ENCODE data around the gene MAPKAPK5.

Gene MAPKAPK5

DNA sequence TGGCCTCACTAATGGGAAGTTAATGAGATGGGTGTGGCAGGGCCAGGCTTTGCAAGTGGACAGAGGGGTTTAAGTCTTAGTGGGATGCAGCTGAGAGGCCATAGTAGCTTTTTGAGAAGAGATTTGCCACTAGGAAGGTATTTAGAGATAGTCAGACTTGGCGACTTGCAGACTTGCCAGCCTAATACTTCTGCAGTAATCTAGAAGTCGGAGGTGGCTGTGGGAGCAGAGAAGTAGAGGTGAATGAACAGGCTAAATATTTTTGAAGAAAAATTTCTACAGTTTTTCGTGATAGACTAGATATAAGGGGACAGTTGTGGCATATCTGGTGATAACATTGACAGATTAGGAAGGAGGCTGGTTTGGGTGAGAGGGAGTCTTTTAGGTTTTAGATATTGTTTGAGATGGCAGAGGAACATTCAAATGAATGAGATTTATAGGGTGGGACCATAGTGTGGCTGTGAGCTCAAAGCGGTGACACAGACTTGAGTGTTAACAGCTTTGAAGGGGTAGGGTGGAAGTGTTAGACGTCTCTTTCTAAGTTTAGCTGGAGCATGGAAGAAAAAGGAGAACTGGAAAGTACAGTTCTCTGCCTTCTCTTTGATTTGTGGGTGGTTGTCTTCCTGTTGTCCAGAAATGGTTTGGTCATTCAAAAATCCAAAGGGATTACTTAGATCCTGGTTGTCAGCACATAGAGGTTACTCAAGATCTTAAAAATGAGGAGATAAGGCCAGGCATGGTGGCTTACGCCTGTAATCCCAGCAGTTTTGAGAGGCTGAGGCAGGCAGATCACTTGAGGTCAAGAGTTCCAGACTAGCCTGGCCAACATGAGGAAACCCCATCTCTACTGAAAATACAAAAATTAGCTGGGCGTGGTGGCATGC, 44.9 kb downstream of the MAPKAPK5 start:
- no peaks in the 10 kb centered on the region for H3K9me3 ChIP-seq (ENCODE audit: control insufficient read depth, insufficient read depth, low read depth, low read length)
- peaks cover 95% of the 10 kb centered on the region for H3K36me3 ChIP-seq (ENCODE audit: control insufficient read depth, insufficient read depth, low read length)
- no peak overlapping the region for H3K4me3 ChIP-seq (ENCODE audit: low read depth, low read length)
- H3K27me3 ChIP-seq (ENCODE audit: control insufficient read depth, insufficient read depth, low read length), result no peaks in the 10 kb centered on the region
- no peak overlapping the region for H3K9ac ChIP-seq (ENCODE audit: low read length)
- no peaks in the 10 kb centered on the region for H3K4me1 ChIP-seq (ENCODE audit: control insufficient read depth, insufficient read depth, low read length)
- no peak overlapping the region for H3K27ac ChIP-seq (ENCODE audit: low read depth, low read length)

DNA sequence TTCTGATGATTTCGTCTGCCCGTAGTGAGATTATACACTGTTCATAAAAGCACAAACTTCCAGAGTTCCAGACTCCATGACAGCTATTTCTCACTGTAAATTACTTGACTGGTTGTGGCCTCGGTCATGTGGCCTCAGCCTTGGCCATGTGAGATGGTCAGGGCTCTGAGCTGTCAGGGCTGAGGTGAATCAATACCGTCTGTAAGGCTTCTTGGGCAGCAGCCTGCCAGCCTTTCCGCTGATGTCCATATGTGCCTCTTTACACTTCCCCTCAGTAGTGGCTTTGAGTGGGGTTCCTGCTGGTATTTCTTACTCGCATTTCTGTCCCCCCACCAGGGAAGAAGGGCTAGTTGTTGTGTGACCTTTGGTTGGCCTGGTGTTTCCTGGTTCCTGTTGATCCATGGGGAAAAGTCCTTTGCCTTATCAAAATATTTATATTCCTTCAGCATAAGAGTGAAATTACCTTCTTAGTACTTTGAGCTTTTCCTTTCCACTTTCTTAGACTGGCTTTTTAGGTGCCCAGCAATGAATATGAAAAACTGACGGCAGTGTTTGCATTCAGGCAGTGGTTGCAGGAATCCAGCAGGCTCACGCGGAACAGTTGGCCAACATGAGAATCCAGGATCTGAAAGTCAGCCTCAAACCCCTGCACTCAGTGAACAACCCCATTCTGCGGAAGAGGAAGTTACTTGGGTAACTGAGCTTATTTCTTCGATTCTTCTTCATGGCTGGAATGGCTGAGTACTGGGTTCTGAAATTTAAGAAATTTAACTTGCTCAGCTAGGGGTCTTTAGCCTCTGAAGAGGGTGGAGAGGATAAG, 46.1 kb downstream of the MAPKAPK5 start:
- no peaks in the 10 kb centered on the region for H3K4me1 ChIP-seq (ENCODE audit: control insufficient read depth, insufficient read depth, low read length)
- H3K27me3 ChIP-seq (ENCODE audit: control insufficient read depth, insufficient read depth, low read length), result no peaks in the 10 kb centered on the region
- no peak overlapping the region for H3K4me3 ChIP-seq (ENCODE audit: low read depth, low read length)
- H3K9ac ChIP-seq (ENCODE audit: low read length), result no peak overlapping the region
- H3K27ac ChIP-seq (ENCODE audit: low read depth, low read length), result no peak overlapping the region
- no peaks in the 10 kb centered on the region for H3K9me3 ChIP-seq (ENCODE audit: control insufficient read depth, insufficient read depth, low read depth, low read length)
- H3K36me3 ChIP-seq (ENCODE audit: control insufficient read depth, insufficient read depth, low read length), result peaks cover 97% of the 10 kb centered on the region

DNA sequence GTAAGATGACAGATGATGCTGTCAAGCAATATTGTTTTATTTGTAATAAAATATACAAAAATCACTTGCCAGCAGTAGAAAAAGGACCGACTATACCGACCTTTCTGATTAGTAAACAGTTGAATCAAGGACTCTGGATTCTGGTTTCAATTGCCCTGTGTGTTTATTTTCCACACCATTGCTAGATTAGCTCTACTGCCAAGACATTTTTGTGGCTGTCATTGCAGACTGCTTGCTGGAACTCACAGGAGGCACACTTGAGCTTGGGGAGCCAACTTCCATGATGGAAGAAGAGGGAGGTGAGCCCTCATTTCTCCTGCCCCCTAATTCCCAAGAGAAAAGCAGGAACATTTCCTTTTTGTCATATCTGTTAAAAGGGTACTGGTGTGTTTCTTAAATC, 51.3 kb downstream of the MAPKAPK5 start:
- no peaks in the 10 kb centered on the region for H3K4me1 ChIP-seq (ENCODE audit: control insufficient read depth, insufficient read depth, low read length)
- no peaks in the 10 kb centered on the region for H3K9me3 ChIP-seq (ENCODE audit: control insufficient read depth, insufficient read depth, low read depth, low read length)
- peaks cover 78% of the 10 kb centered on the region for H3K36me3 ChIP-seq (ENCODE audit: control insufficient read depth, insufficient read depth, low read length)
- no peak overlapping the region for H3K4me3 ChIP-seq (ENCODE audit: low read depth, low read length)
- no peak overlapping the region for H3K9ac ChIP-seq (ENCODE audit: low read length)
- H3K27ac ChIP-seq (ENCODE audit: low read depth, low read length), result no peak overlapping the region
- no peaks in the 10 kb centered on the region for H3K27me3 ChIP-seq (ENCODE audit: control insufficient read depth, insufficient read depth, low read length)

DNA sequence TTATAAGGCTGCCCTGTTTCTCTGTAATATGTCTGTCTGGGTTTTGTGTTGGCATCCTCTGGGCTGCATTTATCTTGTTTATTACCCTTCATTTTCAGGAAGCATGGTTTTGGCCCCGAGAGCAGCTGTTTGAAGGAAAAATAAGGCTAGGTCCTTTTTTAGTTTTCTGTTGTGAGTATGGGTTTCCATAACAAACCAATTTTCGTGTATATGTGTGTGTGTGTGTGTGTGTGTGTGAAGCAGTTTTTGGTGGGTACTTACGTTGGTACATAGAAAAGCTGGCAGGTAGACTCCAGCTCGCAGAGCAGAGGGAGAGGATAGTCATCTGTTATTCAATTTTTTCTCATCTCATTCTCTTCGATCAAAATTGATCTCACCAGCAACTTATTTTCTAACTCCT, 52.5 kb downstream of the MAPKAPK5 start:
- H3K27ac ChIP-seq (ENCODE audit: low read depth, low read length), result no peak overlapping the region
- no peaks in the 10 kb centered on the region for H3K9me3 ChIP-seq (ENCODE audit: control insufficient read depth, insufficient read depth, low read depth, low read length)
- no peaks in the 10 kb centered on the region for H3K4me1 ChIP-seq (ENCODE audit: control insufficient read depth, insufficient read depth, low read length)
- peaks cover 73% of the 10 kb centered on the region for H3K36me3 ChIP-seq (ENCODE audit: control insufficient read depth, insufficient read depth, low read length)
- no peaks in the 10 kb centered on the region for H3K27me3 ChIP-seq (ENCODE audit: control insufficient read depth, insufficient read depth, low read length)
- H3K4me3 ChIP-seq (ENCODE audit: low read depth, low read length), result no peak overlapping the region
- H3K9ac ChIP-seq (ENCODE audit: low read length), result no peak overlapping the region

DNA sequence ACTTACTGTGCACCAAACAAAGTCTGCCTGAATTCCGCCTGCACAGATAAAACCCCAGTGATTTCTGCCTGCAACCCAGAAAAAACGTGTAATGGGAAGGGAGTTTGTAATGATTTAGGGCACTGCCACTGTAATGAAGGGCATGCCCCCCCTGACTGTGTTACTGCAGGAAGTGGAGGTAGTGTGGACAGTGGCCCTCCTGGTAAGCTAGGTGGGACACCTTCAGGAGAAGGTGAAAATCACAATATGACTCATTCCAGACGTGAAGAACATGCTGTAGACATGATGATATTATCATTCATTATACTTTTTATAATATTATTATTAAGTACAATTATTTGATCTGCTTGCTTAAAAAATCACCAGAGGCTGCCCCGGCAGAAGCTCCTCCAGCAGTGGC, 59.2 kb downstream of the MAPKAPK5 start:
- Histone ChIP-seq H3K9me3 (ENCODE audit: control insufficient read depth, insufficient read depth, low read depth, low read length) (no peaks in the 10 kb centered on the region; the same call in 1 of the 2 replicates), H3K36me3 (ENCODE audit: control insufficient read depth, insufficient read depth, low read length) (peaks cover 42% of the 10 kb centered on the region), H3K27me3 (ENCODE audit: control insufficient read depth, insufficient read depth, low read length) (no peaks in the 10 kb centered on the region), H3K4me3 (ENCODE audit: low read depth, low read length) (no peak overlapping the region), H3K4me1 (ENCODE audit: control insufficient read depth, insufficient read depth, low read length) (no peaks in the 10 kb centered on the region), H3K9ac (ENCODE audit: low read length) (no peak overlapping the region), H3K27ac (ENCODE audit: low read depth, low read length) (no peak overlapping the region)

DNA sequence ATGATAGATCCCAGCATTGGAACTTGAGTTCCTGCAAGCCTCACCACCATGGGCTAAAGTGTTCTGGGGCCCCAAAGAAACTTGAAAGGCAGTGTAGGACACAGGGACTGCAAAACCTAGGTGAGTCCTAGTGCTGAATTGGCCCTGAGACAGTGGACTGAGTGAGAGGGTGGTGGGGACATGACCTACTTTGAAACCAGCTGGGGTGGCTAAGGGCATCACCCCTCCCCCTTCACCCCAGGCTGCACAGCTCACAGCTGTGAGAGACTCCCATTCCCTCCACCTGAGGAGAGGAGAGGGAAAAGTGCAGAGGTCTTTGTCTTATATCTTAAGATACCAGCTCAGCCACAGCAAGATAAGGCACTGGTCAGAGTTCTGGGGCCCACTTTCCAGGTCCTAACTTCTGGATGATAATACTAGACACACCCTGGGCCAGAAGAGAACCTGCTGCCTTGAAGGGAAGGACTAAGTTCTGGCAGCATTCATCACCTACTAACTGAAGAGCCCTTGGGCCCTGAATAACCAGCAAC, 62.5 kb downstream of the MAPKAPK5 start:
- Histone ChIP-seq H3K27ac (ENCODE audit: low read depth, low read length) (no peak overlapping the region), H3K27me3 (ENCODE audit: control insufficient read depth, insufficient read depth, low read length) (no peaks in the 10 kb centered on the region), H3K36me3 (ENCODE audit: control insufficient read depth, insufficient read depth, low read length) (peaks cover 27% of the 10 kb centered on the region), H3K4me3 (ENCODE audit: low read depth, low read length) (no peak overlapping the region), H3K9me3 (ENCODE audit: control insufficient read depth, insufficient read depth, low read depth, low read length) (peaks cover 12% of the 10 kb centered on the region), H3K4me1 (ENCODE audit: control insufficient read depth, insufficient read depth, low read length) (no peaks in the 10 kb centered on the region), H3K9ac (ENCODE audit: low read length) (no peak overlapping the region)

DNA sequence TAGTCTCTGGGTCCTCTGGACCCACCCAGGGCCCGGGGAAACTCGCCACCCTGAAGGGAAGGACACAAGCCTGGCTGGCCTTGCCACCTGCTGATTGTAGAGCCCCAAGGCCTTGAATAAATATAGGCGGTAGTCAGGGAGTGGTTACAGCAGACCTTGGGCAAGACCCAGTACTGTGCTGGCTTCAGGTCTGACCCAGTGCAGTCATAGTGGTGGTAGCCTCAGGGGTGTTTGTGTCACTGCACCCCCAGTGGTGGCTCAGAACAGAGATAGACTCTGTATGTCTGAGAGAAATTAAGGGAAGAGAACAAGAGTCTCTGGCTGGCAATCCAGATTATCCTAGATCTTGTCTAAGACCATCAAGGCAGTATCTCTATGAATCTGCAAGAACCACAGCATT, 63.5 kb downstream of the MAPKAPK5 start:
- Histone ChIP-seq H3K4me1 (ENCODE audit: control insufficient read depth, insufficient read depth, low read length) (no peaks in the 10 kb centered on the region), H3K9ac (ENCODE audit: low read length) (no peak overlapping the region), H3K4me3 (ENCODE audit: low read depth, low read length) (no peak overlapping the region), H3K9me3 (ENCODE audit: control insufficient read depth, insufficient read depth, low read depth, low read length) (peaks cover 12% of the 10 kb centered on the region), H3K27ac (ENCODE audit: low read depth, low read length) (no peak overlapping the region), H3K36me3 (ENCODE audit: control insufficient read depth, insufficient read depth, low read length) (peaks cover 19% of the 10 kb centered on the region), H3K27me3 (ENCODE audit: control insufficient read depth, insufficient read depth, low read length) (no peaks in the 10 kb centered on the region)

DNA sequence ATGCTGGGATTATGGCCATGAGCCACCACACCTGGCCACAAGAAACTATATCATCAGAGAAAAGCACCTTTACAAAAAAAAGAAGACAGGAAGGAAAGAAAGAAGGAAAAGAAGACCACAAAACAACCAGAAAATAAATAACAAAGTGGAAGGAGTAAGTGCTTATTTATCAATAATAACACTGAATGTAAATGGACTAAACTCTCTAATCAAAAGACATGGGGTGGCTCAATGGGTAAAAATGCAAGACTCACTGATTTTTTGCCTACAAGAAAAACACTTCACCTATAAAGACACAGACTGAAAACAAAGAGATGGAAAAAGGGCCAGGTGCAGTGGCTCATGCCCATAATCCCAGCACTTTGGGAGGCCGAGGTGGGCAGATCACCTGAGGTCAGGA, 65.7 kb downstream of the MAPKAPK5 start:
- Histone ChIP-seq H3K4me1 (ENCODE audit: control insufficient read depth, insufficient read depth, low read length) (no peaks in the 10 kb centered on the region), H3K9ac (ENCODE audit: low read length) (no peak overlapping the region), H3K27ac (ENCODE audit: low read depth, low read length) (no peak overlapping the region), H3K9me3 (ENCODE audit: control insufficient read depth, insufficient read depth, low read depth, low read length) (peaks cover 12% of the 10 kb centered on the region), H3K4me3 (ENCODE audit: low read depth, low read length) (no peak overlapping the region), H3K27me3 (ENCODE audit: control insufficient read depth, insufficient read depth, low read length) (no peaks in the 10 kb centered on the region), H3K36me3 (ENCODE audit: control insufficient read depth, insufficient read depth, low read length) (peaks cover 14% of the 10 kb centered on the region)

DNA sequence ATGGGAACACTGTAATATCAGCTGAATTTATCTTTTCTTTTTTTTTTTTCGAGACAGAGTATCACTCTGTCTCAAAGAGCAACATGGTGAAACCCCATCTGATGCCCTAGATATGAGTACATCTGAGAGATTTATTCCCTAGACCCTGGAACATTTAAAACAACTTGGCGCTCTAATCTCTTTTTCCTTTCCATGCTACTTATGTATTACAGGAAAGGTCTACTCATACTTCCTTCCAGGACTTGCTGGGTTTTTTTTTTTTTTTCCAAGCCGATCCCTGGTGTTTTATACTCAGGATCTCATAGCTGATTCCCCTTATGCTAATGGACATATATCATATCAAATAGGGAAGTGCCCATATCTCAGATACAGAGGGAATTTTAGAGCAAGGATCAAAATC, 83.1 kb downstream of the MAPKAPK5 start:
- H3K4me3 ChIP-seq (ENCODE audit: low read depth, low read length), result no peak overlapping the region
- no peak overlapping the region for H3K9ac ChIP-seq (ENCODE audit: low read length)

DNA sequence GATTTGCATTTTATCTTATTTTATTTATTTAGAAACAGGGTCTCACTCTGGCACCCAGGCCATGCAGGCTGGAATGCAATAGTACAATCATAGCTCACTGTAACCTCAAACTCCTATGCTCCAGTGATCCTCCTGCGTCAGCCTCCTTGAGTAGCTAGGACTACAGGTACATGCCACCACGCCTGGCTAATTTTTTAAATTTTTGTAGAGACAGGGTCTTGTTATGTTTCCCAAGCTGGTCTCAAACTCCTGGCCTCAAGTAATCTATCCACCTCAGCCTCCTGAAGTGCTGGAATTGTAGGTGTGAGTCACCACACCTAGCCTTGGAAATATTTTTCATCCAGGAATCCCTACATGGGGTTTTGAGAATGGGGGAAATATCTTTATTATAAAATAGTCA, 84.6 kb downstream of the MAPKAPK5 start:
- H3K4me1 ChIP-seq (ENCODE audit: control insufficient read depth, insufficient read depth, low read length), result no peaks in the 10 kb centered on the region
- no peak overlapping the region for H3K9ac ChIP-seq (ENCODE audit: low read length)
- H3K9me3 ChIP-seq (ENCODE audit: control insufficient read depth, insufficient read depth, low read depth, low read length), result no peaks in the 10 kb centered on the region
- H3K27me3 ChIP-seq (ENCODE audit: control insufficient read depth, insufficient read depth, low read length), result no peaks in the 10 kb centered on the region
- H3K4me3 ChIP-seq (ENCODE audit: low read depth, low read length), result no peak overlapping the region
- no peaks in the 10 kb centered on the region for H3K36me3 ChIP-seq (ENCODE audit: control insufficient read depth, insufficient read depth, low read length)
- H3K27ac ChIP-seq (ENCODE audit: low read depth, low read length), result no peak overlapping the region

More for the DNA sequence above, 83.1 kb downstream of the MAPKAPK5 start:
- Histone ChIP-seq H3K9me3 (ENCODE audit: control insufficient read depth, insufficient read depth, low read depth, low read length) (no peaks in the 10 kb centered on the region), H3K27ac (ENCODE audit: low read depth, low read length) (no peak overlapping the region), H3K36me3 (ENCODE audit: control insufficient read depth, insufficient read depth, low read length) (no peaks in the 10 kb centered on the region), H3K4me1 (ENCODE audit: control insufficient read depth, insufficient read depth, low read length) (no peaks in the 10 kb centered on the region), H3K27me3 (ENCODE audit: control insufficient read depth, insufficient read depth, low read length) (no peaks in the 10 kb centered on the region)

DNA sequence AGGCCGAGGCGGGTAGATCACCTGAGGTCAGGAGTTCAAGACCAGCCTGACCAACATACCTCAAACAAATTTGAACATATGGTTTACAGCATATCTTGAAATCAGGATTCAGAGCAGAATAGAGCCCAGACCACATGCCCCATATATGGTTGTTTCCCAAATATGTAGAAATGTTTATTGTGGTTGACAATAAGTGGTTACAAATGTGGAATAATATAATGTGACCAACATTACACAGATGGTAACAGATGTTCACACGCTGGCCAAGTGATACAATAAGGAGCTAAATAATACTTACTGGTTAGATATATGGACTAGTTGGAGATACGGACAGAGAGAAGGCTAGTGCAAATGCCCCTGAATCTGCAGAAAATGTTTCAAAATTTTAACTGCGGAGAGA, 85.3 kb downstream of the MAPKAPK5 start:
- H3K36me3 ChIP-seq (ENCODE audit: control insufficient read depth, insufficient read depth, low read length), result no peaks in the 10 kb centered on the region
- no peak overlapping the region for H3K9ac ChIP-seq (ENCODE audit: low read length)
- no peaks in the 10 kb centered on the region for H3K9me3 ChIP-seq (ENCODE audit: control insufficient read depth, insufficient read depth, low read depth, low read length)
- H3K27ac ChIP-seq (ENCODE audit: low read depth, low read length), result no peak overlapping the region
- H3K4me1 ChIP-seq (ENCODE audit: control insufficient read depth, insufficient read depth, low read length), result no peaks in the 10 kb centered on the region
- no peak overlapping the region for H3K4me3 ChIP-seq (ENCODE audit: low read depth, low read length)
- no peaks in the 10 kb centered on the region for H3K27me3 ChIP-seq (ENCODE audit: control insufficient read depth, insufficient read depth, low read length)

Data from HUES6 (cell line).